ENCODE data around the gene OR6F1. TPM values are rescaled to one million over a fixed set of nuclear protein-coding genes. Genes with fewer than 3 reads are reported as not detected.
A peak's percentile ranks its signal among the peaks of the same experiment; 100 is the strongest.
"Not testable (repeated sequence)": the region's sequence is repeated elsewhere in the genome, so short reads cannot be mapped to it uniquely, and the experiment has no call there.

Gene OR6F1
- total and polyA plus RNA-seq, 8 donors: not detected

DNA sequence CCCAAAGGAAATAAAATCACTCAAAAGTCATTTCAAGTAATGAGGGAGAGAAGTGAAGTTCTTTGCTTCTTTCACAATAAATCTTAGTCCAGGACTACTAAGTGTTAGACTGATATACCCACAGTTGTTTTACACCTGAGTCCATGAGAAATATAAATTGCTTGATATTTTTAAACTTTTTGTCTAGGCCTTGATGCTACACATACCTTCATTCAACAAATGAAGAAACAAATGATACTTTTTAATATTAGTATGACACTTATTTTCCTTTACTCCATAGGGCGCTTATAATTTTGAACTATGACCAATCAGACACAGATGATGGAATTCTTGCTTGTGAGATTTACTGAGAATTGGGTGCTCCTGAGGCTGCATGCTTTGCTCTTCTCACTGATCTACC is 21.9 kb upstream of the OR6F1 start, which contains the start of gene OR14K1:
Gene OR14K1, plus strand, starts transcription at position 301 of the 400 bp plus-strand sequence. Its CDS starts 0 bp downstream, at position 301.
- DNase-seq (no peak), ATAC-seq (no peak)
- intact Hi-C loops (cut with DNase I): no loop called here
- Histone ChIP-seq H3K4me1 (no peaks in the 10 kb centered on the region), H3K27me3 (no peaks in the 10 kb centered on the region), H3K27ac (no peak within 1 kb of the TSS), H3K36me3 (no peaks in the 10 kb centered on the region), H3K9me3 (no peaks in the 10 kb centered on the region), H3K4me3 (no peak within 1 kb of the TSS)
- TF ChIP-seq, protein P1, sequence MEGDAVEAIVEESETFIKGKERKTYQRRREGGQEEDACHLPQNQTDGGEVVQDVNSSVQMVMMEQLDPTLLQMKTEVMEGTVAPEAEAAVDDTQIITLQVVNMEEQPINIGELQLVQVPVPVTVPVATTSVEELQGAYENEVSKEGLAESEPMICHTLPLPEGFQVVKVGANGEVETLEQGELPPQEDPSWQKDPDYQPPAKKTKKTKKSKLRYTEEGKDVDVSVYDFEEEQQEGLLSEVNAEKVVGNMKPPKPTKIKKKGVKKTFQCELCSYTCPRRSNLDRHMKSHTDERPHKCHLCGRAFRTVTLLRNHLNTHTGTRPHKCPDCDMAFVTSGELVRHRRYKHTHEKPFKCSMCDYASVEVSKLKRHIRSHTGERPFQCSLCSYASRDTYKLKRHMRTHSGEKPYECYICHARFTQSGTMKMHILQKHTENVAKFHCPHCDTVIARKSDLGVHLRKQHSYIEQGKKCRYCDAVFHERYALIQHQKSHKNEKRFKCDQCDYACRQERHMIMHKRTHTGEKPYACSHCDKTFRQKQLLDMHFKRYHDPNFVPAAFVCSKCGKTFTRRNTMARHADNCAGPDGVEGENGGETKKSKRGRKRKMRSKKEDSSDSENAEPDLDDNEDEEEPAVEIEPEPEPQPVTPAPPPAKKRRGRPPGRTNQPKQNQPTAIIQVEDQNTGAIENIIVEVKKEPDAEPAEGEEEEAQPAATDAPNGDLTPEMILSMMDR (IDR thresholded peaks at IDR 0.05): no peak

DNA sequence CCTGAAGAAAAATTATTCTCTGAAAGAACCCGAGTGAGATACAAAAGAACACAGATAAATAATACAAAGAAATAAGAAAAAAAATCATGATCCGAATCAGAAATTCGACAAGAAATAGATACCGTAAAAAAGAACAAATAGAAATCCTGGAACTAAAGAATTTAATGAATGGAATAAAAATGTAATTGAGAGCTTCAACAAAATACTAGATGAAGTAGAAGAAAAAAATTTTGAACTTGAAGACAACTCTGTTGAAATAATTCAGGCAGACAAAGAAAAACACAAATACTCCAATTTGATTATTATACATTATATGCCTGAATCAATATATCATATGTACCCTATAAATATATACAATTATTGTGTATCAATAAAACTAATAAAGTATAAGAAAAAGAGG is 4.8 kb upstream of the OR6F1 start:
- Histone ChIP-seq H3K27ac (no peak overlapping the region), H3K4me3 (no peak overlapping the region), H3K9me3 (peaks cover 0 to 13% of the 10 kb centered on the region in 2 donors), H3K4me1 (no peaks in the 10 kb centered on the region), H3K36me3 (no peaks in the 10 kb centered on the region), H3K27me3 (no peaks in the 10 kb centered on the region)
- TF ChIP-seq, protein P1 (IDR thresholded peaks at IDR 0.05): no peak
- ATAC-seq (no peak), DNase-seq (no peak)
- intact Hi-C loops (cut with DNase I): no loop called here

DNA sequence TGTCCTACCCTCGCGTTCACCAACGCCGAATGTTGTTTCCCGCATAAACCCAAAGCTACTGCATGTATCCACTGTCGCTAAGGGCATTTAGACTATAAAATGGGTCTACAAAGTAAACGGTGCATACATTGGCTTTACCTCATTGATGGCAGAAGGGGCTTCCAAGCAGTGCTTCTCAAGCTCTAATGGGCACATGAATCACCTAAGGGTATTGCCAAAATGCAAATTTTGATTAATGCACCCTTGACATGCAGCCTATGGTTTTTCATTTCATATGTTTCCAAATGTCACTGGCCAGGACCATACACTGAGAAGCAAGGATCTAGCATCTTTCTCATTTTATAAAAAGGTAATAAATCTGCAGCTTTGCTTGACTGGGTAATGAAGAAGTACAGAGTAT is 2.7 kb downstream of the OR6F1 start:
- no peak for DNase-seq
- Histone ChIP-seq H3K4me1 (no peaks in the 10 kb centered on the region), H3K36me3 (no peaks in the 10 kb centered on the region), H3K4me3 (no peak overlapping the region), H3K27ac (no peak overlapping the region), H3K27me3 (no peaks in the 10 kb centered on the region), H3K9me3 (no peaks in the 10 kb centered on the region)
- intact Hi-C loops (cut with DNase I): no loop called here
- no peak for ATAC-seq
- TF ChIP-seq, protein P1 (IDR thresholded peaks at IDR 0.05): no peak

DNA sequence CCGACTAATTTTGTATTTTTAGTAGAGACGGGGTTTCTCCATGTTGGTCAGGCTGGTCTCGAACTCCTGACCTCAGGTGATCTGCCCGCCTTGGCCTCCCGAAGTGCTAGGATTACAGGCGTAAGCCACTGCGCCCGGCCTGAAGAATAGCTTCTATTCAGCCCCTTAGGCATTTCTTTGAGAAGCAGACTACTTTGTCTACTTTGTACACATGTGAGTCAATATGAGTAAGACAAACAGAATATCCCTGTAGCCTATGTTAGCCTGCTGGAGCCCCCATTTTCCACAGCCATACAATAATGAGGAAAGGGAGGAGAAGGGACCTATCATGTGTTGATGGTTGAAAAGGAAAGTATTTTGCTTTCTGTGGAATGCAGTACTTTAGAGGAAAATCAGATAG is 5.8 kb downstream of the OR6F1 start:
- H3K27me3 ChIP-seq; H3K4me3 ChIP-seq; H3K27ac ChIP-seq; ATAC-seq; DNase-seq; H3K9me3 ChIP-seq; H3K36me3 ChIP-seq; H3K4me1 ChIP-seq; intact Hi-C loops (cut with DNase I): not testable (repeated sequence)

DNA sequence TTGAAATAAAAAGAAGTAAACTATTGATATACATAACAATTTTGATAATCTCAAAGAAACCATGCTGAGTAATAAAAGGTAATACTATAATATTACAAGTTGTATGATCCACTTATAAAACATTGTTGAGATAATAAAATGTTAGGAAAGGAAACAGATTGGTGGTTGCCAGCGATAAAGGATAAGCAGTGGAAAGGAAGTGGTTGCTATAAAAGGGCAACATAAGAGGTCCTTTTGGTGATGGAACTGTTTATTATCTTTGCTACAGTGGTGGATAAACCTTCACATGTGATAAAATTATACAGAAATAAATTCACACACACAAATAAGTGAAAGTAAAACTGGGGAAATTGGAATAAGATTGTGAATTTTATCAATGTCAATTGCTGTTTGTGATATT is 15.1 kb downstream of the OR6F1 start:
- no peaks in the 10 kb centered on the region for H3K27me3 ChIP-seq
- intact Hi-C loops (cut with DNase I): no loop called here
- DNase-seq (no peak), ATAC-seq (no peak)
- no peak overlapping the region for H3K4me3 ChIP-seq
- H3K4me1 ChIP-seq: no peaks in the 10 kb centered on the region
- H3K27ac ChIP-seq: no peak overlapping the region
- TF ChIP-seq, protein P1 (IDR thresholded peaks at IDR 0.05): no peak
- H3K36me3 ChIP-seq: no peaks in the 10 kb centered on the region
- peaks cover 0 to 11% of the 10 kb centered on the region in 2 donors for H3K9me3 ChIP-seq

DNA sequence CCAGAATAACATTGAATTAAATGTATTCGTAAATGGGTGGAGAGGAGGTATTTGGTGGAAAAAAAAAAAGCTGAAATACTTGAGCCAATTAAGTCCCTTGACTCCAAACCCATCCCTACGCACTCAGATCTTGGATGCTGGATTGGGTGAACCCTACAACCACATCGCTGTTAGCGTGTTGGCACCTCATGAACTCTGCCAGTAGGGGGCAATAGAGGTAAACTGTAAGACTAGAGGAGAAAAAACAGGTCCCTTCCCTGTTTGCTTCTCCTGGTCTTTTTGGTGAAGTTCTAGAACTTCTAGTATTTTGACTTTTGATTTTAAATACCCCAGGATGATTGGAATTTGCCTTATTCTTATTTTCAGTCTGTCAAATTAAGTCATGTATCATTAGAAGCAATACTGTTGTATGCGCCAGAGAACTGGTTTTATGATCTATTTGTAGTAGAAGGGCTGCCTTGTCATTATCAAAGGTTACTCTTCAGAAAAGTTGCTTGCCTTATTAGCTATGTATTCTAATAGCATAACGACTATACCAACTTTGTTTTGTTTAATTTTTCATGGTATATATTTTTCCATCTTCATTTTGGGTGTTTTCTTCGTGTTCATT is 35.1 kb downstream of the OR6F1 start:
- Histone ChIP-seq H3K9me3 (no peaks in the 10 kb centered on the region), H3K27ac (no peak overlapping the region), H3K36me3 (no peaks in the 10 kb centered on the region), H3K4me3 (no peak overlapping the region), H3K4me1 (no peaks in the 10 kb centered on the region), H3K27me3 (no peaks in the 10 kb centered on the region)
- peak; percentile 78 for ATAC-seq
- intact Hi-C loops (cut with DNase I): no loop called here
- peak in 2 of 4 donors; percentile 2 to 16 for DNase-seq
- TF ChIP-seq, protein P1 (IDR thresholded peaks at IDR 0.05): peak; percentile 61 to 66

Data from left lung (tissue), 10 donors.